ENCODE measurements around the gene KLHL1.

Gene KLHL1

DNA sequence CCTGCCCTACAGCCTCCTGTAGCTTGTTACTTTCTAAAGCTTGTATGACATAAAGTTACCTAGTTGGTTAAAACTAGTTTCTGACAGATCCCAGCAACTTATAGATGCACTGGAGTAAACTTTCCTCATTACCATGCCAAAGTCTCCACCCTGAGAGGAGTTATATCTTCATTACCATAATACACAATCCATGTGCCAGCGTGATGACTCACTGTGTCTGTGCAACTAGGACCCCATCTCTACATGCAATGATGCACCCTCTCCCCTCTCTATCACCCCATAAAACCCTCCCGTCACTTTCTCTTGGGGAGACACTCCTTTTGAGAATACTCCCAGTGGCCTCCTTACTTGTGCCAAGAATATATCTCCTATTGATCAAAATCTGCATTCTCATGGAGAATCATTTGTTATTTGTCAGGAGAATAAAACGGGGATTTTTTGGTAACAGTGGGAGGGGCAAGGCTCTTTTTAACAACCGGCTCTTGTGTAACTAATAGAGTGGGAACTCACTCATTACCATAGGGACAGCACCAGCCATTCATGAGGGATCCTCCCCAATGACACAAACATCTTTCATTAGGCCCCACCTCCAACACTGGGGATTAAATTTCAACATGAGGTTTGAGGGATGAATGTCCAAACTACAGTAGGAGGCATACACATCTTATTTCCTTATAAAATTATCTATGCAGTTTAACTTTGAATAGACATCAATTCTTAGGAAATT is 235.8 kb downstream of the KLHL1 start:
- DNase-seq (ENCODE audit: low spot score), result no peak

DNA sequence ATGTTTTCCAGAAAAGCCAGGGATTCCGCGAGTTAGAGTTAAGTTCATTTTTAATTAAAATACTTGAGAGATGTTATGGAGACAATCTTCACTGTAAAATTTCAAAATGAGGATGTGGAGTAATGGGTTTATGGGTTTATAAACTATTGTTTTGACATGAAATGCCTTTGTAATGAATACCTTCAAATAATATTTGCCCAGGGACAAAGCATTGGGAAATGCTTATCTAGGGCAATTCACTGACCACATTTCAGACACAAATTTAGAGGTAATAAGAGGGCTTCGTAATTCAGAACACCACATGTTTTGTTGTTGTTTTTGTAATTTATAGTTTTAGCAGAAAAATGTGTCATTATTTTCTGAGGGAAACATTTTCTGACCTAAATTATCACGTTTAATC is 241.7 kb downstream of the KLHL1 start:
- DNase-seq (ENCODE audit: low spot score), result no peak

DNA sequence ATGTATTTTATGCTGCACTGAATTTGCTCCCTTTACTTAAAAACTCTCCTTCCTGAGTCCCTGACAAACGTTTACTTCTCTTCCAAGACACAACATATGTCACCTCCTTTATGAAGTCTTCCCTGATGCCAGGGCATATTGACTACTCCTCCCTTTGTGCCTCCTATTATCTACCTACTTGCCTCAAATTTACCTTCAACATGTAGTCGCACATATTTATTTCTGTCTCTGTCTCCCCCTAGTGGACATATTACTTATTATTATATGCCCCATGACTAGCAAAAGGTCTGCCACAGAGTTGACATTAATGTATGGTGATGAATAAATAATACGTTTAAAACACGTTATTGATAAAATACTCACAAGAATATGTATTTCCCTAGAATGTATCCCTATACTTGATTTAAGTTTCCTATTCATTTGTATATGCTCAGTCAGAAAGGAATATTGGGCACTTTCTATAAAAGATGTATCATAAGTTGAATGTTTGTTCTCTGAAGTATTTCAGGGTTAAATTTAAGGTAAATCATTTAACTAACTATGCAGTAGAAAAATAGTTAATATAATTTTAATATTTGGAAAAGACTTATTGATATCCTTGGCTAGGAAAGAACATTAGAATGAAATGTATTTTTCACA is 250.9 kb downstream of the KLHL1 start:
- peak; percentile 66 for DNase-seq (ENCODE audit: low spot score)

DNA sequence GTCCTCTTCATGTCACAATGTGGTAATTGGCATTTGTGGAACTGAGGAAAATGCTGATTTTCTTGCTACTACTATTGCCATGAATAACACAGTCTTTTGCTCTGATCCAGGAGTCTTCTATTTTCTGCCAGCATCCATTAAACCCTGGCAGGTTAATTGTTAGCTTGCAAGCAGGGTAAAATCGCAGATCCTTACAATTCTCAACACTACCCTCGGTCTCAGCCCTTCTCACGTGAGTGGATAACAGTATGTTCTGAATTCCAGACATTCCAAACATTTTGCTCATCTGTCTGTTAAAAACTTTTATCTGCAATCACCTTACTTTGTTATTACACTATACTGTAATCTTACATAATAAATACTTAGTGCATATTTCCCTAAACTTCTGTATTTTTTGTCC is 251.9 kb downstream of the KLHL1 start:
- no peak for DNase-seq (ENCODE audit: low spot score)

DNA sequence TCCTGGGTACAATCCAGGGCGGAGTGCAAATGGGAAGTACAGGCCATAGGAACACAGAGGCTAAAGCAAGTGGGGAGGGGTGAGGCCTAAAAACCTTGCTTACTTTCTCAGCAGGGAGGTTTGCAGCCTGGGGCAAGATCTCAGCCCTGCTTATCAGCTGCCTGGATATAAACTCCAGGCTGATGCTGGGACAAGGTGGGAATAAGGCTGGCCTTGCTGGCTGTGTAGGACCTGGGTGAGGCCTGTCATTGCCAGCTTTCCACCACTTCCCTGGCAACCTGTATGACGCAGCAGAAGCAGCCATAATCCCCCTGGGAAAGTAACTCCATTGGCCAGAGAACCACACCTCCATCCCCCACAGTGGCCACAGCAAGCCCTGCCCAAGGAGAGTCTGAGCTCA is 279.7 kb downstream of the KLHL1 start:
- DNase-seq (ENCODE audit: low spot score), result peak; percentile 4

DNA sequence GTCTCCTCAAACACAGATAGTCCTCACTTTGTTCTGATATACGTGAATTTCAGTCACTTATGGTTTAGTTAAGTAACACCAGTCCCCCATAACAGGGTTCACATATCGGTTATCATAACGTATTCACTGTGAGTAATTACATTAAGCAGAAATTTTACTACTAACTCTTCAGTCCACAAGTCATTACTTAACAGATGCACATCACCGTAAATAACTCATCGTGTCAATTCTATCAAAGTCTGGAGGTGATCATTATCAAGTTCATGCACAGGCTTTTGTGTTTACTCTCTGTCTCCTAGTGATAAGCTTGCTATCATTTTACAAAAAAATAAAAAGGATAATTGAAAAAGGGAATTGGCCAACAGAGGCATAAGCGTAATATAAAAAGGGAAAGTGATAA is 288.1 kb downstream of the KLHL1 start:
- DNase-seq (ENCODE audit: low spot score), result no peak

DNA sequence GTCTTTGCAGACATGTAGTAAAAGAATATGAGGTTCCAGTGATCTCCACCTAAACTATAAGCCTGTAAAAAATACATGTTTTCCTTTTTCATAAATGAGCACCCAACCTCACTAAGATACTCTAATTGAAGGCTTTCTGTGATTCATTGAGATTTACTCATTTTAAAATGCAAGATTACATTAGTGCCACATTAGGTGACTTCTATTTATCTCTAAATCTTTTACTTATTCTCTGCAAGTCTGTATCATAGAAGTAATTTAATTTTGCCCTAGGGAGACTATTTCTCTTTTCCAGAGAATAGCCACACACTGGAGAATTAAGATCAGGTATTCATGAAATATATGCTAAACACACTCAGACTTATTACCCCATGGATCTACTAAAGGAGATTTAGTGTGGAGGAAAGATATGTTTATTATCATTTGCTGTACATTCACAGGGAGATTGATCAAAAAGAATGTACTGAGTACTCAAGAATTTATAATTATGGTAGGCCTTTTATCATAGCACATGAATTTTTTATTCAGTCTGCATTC is 290.9 kb downstream of the KLHL1 start:
- DNase-seq (ENCODE audit: low spot score), result no peak

DNA sequence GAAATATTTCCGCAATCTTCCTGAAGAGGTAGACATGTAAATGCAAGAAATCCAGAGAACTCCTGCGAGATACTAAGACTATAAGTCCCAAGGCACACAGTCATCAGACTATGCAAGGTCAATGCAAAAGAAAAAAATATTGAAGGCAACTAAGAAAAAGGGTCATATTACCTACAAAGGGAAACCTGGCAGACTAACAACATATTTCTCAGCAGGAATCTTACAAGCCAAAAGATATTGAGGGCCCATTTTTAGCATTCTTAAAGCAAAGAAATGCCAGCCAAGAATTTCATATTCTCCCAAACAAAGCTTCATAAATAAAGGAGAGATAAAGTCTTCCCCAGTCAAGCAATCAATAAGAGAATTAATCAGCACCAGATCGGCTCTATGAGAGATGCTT is 299.1 kb downstream of the KLHL1 start:
- DNase-seq (ENCODE audit: low spot score), result no peak

DNA sequence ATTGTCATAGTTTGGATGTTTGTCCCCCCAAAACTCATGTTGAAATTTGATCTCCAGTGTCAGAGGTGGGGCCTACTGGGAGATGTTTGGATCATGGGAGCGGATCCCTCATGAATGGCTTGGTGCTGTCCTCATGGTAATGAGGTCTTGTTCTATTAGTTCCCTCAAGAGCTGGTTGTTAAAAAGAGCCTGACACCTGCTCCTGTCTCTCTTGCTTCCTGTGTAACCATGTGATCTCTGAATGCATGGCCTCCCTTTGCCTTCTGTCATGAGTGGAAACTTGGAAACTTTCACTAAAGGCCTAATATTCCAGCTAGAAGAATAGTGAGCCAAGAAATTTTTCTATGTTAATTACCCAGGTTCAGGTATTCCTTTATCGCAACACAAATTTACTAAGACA is 312.0 kb downstream of the KLHL1 start:
- DNase-seq (ENCODE audit: low spot score), result no peak

DNA sequence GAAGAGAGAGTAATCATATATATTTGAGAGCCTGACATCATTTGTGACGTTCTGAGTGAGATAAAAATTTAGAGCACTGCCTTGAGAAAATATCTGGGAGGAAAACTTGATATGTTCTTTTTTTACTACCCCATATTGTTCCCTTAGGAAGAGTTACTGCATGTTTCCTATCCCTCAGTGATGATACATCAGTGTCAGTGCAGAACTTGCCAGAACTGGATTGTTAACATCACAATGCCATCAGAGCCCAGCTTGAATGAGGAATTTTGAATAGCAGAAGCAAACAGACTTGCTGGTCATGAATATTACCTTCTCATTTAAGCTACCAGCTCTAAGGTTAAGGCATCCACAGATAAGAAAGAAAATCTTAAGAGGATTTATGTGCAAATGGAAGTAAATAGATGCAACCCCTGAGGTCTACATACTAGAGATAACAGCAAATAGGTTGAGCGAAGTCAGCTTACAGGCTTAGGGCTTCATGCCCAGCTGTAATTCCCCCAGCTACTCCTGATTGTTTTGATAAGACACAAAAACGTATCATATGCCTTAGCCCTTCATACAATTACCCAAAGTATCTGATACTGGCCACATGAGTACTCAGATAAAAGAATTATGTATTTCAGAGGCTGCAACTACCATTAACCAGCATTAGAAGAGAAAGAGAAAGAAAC is 314.3 kb downstream of the KLHL1 start:
- no peak for DNase-seq (ENCODE audit: low spot score)

DNA sequence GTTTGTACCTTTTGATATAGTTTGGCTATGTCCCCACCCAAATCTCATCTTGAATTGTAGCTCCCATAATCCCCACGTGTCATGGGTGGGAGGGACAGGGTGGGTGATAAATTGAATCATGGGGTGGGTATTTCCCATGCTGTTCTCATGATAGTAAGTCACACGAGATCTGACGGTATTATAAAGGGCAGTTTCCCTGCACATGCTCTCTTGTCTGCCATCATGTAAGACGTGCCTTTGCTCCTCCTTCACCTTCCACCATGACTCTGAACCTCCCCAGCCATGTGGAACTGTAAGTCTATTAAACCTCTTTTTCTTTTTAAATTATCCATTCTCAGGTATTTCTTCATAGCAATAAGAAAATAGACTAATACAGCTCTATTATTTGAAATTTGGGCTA is 331.3 kb downstream of the KLHL1 start:
- DNase-seq (ENCODE audit: low spot score), result no peak

DNA sequence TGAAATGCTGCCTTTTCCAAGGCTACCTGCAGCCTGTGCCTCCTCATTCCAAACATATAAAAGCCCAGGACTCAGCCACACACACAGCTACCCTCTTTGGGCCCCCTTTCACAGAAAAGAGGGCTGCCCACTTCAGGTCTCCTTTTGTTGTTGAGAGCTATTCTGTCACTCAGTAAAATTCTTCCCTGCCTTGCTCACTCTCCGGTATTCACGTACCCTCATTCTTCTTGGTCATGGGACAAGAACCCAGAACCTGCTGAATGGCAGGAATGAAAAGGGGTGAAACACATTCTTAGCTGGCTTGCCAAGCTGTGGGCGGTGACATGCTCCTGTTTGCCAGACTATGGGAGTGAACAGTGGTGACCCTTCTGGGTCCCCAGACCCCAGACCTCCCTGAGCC is 338.6 kb downstream of the KLHL1 start:
- no peak for DNase-seq (ENCODE audit: low spot score)

DNA sequence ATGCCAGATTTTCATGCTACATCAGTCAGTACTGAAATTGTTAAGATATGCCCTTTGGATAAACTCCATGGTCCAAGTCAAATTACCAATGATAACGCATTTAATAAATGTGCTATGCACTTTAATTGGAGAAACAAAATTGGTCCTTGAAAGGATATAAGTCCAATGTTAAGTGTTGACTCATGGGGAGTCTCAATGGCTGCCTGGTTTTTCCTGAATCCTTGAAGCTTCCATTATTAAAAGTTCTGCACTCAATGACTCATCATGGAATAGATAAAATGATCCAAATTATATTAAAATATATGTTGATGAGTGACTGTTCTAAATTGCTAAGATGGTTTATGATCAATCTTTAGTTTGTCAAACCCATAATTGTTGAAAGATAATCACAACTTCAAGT is 346.7 kb downstream of the KLHL1 start:
- no peak for DNase-seq (ENCODE audit: low spot score)

DNA sequence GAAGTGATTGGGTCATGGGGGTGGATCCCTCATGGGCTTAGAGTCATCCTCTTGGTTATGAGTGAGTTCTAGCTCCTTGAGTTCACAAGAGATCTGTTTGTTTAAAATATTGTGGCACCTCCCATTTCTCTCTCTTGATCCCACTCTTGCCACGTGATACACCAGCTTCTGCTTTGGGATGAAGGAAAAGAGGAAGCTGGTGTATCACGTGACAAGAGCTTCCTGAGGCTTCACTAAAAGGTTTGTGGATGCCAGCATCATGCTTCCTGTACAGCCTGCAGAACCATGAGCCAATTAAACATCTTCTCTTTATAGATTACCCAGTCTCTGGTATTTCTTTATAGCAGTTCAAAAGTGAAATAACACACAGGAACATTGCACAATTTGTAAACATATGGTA is 353.2 kb downstream of the KLHL1 start:
- DNase-seq (ENCODE audit: low spot score), result no peak

DNA sequence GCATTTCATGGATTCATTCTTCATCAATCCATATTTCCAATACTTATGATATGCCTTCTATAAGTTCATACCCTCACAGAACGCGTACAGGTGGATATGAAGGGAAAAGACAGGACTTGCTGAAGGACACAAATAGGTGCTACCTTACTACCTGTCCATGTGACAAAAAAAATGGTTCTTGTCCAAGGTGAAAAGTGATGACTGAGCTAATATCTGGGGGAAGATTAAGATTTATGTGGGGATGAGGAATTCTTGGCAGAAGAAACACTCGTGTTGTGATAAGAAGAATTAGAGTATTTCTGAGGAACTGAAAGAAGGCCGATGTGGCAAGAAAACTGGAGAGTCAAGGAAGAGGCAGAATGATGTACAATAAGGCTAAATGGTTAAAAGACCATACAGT is 357.0 kb downstream of the KLHL1 start:
- no peak for DNase-seq (ENCODE audit: low spot score)

DNA sequence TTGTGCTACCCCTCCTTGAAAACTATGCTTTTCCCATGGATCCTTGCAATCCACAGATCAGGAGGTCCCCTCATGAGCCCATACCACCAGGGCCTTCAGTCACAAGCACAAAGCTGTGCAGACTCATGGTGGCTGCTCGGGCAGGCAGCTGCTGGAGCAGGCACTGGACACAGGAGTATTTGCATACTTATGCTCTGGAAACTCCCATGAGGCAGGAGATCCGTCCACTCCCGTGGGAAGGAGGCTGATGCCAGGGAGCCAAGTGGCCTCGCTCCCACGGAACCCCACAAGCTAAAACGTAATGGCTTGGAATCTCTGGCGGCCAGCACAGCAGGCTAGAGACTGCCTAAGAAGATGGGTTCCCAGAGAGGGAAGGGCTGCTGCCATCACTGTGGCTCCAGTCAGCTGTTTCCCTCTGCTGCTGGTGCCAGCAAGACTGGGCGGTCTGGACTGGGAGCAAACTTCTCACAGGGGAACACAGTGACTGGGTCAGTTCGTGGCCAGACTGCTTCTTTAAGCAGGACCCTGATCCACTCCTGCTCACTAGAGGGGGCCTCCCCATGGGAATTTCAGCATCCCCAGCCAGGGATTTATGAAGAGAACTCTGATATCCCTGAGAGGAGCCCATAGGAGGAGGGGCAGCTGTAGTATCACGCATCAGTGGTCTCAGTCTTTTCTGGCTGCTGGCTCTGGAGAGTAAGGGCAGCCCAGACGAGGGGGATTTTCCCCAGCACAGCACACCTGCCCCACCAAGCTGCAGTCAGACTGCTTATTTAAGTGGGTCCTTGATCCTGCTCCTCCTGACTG is 370.9 kb downstream of the KLHL1 start:
- no peak for DNase-seq (ENCODE audit: low spot score)

DNA sequence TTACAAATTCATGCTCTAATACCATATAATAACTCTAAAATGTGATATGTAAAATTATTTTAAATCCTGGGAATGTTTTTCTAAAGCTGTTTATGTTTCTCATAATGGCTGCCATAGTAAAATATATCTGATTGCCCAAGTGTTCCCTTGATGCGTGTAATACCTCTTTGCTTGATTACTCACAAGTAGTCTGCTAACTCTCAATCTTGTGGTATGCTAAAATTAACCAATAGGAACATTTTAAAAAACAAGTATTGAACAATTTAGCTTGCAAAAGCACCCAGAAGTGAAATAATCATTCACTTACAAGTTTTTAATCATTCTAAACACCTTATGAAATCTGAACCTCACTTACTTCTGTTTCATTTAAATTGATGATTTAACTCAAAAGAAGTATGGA is 386.6 kb downstream of the KLHL1 start:
- DNase-seq (ENCODE audit: low spot score), result no peak

DNA sequence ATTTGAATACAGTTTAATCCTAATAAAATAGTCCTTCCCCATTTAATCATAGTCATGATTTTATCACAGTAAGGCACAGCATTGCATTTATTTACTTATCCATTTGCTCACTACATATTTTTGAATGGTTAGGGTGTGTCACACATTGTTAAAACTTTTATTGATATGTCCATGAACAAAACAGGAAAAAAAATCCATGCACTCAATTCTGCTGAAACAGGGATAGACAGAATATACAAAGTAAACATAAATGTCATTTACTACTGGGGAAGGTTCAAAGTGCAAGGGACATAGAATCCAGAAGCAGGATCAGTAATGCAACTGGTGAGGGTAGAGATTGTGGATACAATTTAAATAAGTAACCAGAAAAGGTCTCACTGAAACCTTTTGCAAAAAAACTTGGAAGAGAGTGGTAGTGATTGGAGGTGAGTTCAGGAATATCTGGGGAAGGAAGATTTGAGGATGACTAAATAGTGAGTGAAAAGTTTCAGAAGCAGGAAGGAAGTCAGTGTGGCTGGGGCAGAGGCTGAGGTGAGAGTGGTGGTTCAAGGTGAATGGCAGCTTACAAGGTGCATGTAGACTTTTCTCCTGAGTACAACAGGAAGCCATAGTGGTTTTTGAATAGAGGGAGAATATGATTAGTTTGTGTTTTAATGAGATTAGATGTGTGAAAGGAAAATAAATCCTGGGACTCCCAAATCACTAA is 387.8 kb downstream of the KLHL1 start:
- DNase-seq (ENCODE audit: low spot score), result peak; percentile 62

DNA sequence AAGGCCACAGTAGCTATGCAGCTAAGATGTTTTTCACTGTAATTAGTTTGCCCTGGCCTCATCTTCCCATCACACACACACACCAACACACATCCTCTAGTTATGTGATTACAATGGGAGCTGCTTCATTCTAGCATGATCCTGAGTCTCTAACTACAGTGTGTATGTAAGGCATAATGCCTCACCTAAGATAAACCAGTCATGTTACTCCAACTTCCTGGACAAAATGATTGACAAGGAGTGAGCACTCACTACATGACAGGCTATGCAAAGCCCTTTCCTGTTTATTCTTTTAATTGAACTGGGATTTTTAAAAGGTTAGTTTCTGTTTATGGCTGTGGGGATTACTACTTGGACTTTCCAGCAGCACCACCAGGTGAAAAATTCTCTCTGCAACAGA is 401.4 kb downstream of the KLHL1 start:
- DNase-seq (ENCODE audit: low spot score), result no peak

DNA sequence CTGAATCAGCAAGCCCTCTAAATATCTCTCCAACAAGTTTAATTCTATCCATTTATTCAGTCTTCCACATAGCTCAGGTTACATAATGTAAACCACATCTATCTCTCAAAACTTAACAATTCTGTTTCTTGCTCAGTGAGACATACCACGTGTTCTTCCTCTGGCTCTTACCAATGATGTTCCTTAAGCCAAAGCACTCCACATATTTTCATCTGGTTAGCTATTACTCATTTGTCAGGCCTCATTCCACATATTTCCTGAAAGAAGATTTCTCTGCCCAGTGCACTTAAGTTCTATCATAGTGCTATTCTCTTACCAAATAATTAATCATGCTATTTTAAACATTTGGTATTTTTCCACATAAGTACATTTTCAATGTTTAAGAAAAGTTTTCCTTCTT is 403.9 kb downstream of the KLHL1 start:
- DNase-seq (ENCODE audit: low spot score), result no peak

DNA sequence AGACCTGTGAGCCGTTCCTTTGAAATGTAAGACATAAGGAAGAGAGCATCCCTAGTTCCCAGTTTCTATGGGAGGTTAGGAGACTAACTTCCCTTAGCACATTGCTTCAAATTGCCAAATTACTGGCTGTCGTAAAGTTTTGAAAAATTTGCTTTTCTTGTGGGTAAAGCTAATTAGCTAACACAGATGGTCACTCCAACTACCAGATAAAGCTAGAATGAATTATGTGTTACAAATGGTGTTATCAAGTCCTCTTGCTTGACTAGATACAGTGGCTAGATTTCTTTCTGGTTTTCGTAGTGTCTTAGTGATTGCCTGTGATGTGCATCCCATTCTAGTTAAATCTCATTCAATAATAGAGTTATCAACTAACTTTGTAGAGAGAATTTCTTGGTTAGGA is 417.3 kb downstream of the KLHL1 start:
- DNase-seq (ENCODE audit: low spot score), result no peak

All from LoVo (cell line).